ENCODE measurements around the gene NR4A1. TPM values are rescaled to one million over a fixed set of nuclear protein-coding genes. Genes with fewer than 3 reads are reported as not detected.

The NR4A1 gene
- total RNA-seq, 1 experiment from 2014 or later: 25.8 TPM

DNA sequence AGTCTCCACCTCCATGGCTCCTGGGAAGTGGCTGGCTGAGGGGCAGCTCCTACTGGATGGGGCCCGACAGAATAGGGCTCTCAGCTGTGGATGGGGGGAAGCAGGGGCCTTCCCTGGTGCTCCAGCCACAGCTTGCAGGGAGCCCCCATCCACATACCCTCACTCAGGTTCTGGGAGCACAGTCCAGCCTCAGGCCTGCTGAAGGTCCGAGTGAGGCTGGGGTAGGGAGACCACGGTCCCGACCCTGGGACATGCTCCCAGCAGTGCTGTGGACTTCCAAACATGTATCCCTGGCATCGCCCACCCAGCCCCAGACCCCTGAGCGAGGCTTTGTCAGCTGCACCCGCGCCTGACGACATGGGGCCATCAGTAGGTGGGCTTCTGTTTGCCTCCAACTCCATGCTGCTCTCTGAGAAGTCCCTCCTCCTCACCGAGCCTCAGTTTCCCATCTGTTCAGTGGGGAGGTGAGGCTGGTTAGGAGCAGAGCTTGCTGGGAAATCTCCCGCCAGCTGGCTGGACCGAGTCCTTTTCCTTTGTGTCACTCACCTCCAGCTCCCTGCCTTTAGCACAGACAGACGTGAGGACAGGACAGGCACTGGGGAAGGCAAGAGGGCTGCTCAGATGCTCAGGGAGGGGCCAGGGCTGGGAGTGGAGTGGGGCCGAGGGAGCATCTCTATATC is 9.4 kb downstream of the NR4A1 start:
- H2BK120ac ChIP-seq (ENCODE audit: low read depth, low read length, poor library complexity, severe bottlenecking): no peak overlapping the region
- no CpG with 5 or more reads among the region's 14 CpGs for WGBS (ENCODE audit: extremely low coverage, insufficient read length, low lambda C conversion rate)
- H2AFZ ChIP-seq (ENCODE audit: low read length): no peak overlapping the region
- no peaks in the 10 kb centered on the region for H3K4me1 ChIP-seq (ENCODE audit: insufficient read depth, low read length)
- H3K4me1 Mint-ChIP-seq: peaks cover 0 to 7% of the 10 kb centered on the region in 2 experiments; a peak in 1 of 4 replicates
- no peak overlapping the region for H3K4me2 ChIP-seq (ENCODE audit: insufficient read depth, insufficient read length, low read length)
- no peak overlapping the region for H2BK5ac ChIP-seq (ENCODE audit: insufficient read length, low read length)
- no peak for DNase-seq
- H3K14ac ChIP-seq (ENCODE audit: insufficient read depth, low read length): no peak overlapping the region
- peaks cover 0 to 24% (median 22%) of the 10 kb centered on the region in 3 experiments; a peak in 5 of 7 replicates for H3K36me3 Mint-ChIP-seq (ENCODE audit: insufficient read depth in 1 of 3, low read depth in 3 of 3)
- no peak overlapping the region for H3K56ac ChIP-seq (ENCODE audit: insufficient read length, low read depth, low read length)
- H3K27ac Mint-ChIP-seq: peak overlapping the region in 1 of 3 experiments; percentile 40; a peak in 1 of 7 replicates
- no peak overlapping the region for H3T11ph ChIP-seq (ENCODE audit: low read length)
- no peak for TF ChIP-seq CTCF (conservative IDR thresholded peaks at IDR 0.05)
- no peaks in the 10 kb centered on the region for H3K9me3 Mint-ChIP-seq
- H4K5ac ChIP-seq (ENCODE audit: insufficient read length, low read depth, low read length): no peak overlapping the region
- H3K27me3 Mint-ChIP-seq (ENCODE audit: low read depth): peaks cover 15% of the 10 kb centered on the region
- H3K18ac ChIP-seq (ENCODE audit: insufficient read length, low read depth, low read length): no peak overlapping the region
- no peak overlapping the region for H2BK12ac ChIP-seq (ENCODE audit: insufficient read length, low read depth, low read length)
- H3K27me3 ChIP-seq (ENCODE audit: insufficient read depth, low read length): no peaks in the 10 kb centered on the region
- no peak overlapping the region for H3K9ac ChIP-seq (ENCODE audit: extremely low read depth, insufficient read length, low read length)
- no peak overlapping the region for H4K91ac ChIP-seq (ENCODE audit: insufficient read length, low read depth, low read length)
- H2AK5ac ChIP-seq (ENCODE audit: insufficient read length, low read length): no peak overlapping the region
- no peaks in the 10 kb centered on the region for H4K20me1 ChIP-seq (ENCODE audit: control insufficient read depth, insufficient read depth, insufficient read length)
- no peak overlapping the region for H2BK20ac ChIP-seq (ENCODE audit: low read depth, low read length, poor library complexity, severe bottlenecking)
- H4K8ac ChIP-seq (replicated peaks; ENCODE audit: insufficient read length, low read depth, low read length): no peak overlapping the region
- no peak overlapping the region for H2BK15ac ChIP-seq (ENCODE audit: low read depth, low read length)
- no peak overlapping the region for H3K23ac ChIP-seq (ENCODE audit: insufficient read length, low read depth, low read length)
- H3K4ac ChIP-seq (ENCODE audit: low read depth, low read length): no peak overlapping the region
- H3K79me1 ChIP-seq (ENCODE audit: insufficient read depth, low read depth, low read length, poor library complexity, severe bottlenecking): no peaks in the 10 kb centered on the region
- no peaks in the 10 kb centered on the region for H3K9me3 ChIP-seq (ENCODE audit: control insufficient read depth, low read depth, low read length)
- no peak overlapping the region for H3K27ac ChIP-seq (ENCODE audit: insufficient read length, low read depth, low read length)
- no peaks in the 10 kb centered on the region for H3K79me2 ChIP-seq (ENCODE audit: insufficient read depth, low read length)
- H3K23me2 ChIP-seq (ENCODE audit: insufficient read length, low read depth, low read length, poor library complexity, severe bottlenecking): no peaks in the 10 kb centered on the region
- H3K4me3 Mint-ChIP-seq: no peak overlapping the region

Measured in H9 (cell line).